ENCODE data around the gene POLR1E.
"Not testable (repeated sequence)": the region's sequence is repeated elsewhere in the genome, so short reads cannot be mapped to it uniquely, and the experiment has no call there.

Gene POLR1E

DNA sequence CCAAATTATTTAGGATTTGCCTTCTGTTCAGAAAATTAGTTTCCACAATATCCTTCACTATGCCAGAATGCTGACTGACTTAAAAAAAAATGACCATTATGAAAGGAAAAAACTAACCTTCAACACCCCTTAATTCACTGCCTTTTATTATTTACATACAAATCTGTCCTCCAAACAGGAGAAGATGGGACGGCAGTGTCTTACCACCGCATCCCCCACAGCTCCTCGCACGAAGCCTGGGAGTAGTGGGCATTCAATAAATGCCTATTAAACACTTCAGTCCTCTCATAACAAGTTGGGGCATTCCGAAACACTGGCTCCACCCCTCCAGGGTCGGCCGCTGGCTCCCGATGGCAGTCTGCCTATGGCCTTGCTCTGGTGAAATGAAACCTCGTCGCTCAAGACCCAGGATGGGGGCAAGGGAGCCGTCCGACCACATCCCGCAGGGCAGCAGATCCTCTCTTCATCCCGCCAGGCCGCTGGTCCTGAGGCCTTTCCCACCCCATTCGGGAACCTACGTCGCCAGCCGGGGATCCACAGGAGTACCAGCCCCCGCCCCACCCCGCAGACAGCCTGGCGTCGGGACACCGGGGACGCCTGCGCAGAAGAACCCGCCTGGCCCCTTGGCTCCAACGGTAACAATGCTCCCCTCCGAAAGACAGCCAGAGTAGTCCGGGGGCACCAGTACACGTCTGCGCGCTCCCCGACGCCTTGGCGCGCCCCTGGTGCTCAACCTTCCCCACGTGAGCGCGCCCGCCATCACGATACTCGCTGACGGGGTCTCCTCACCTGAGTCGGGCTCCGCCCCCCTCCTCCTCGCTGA lies 21.1 kb upstream of the POLR1E start:
- peak in 1 of 2 experiments; percentile 35 for DNase-seq (ENCODE audit: low read depth in 2 of 2)

DNA sequence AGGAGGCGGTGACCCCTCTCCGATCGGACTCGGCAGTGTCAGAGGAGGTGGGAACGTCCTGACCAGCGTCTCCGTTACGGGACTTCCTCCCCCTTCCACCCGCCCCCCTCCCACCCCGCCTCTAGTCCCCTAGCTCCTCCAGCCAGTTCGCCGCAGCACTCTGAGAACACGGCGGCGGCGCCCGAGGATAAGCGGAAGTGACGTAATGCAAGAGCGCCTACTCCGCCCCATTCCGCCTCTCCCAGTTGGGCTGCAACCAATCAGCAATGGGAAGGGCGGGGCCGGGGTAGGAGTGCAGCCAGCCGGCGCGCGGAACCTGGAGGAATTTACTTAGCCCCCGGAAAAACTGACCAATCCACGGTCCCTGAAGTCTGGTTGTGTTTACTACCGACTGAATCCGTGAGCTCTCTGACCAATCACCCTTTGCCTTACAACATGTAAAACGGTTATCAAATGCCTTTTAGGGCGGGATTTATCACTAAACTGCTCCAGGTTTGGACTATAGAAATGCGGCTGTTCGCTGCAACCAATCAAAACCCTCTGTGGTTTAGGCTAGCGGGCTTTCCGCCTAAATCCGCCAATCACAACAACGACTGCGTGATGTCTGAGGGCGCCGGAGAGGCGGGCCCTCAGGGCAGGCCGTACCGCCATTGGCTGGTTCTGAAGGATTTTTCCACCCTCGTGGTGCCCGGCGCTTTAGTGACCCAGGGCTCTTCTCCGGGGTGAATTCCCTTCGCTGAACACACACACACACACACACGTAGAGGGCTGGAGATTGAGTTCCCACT lies 20.3 kb upstream of the POLR1E start, which contains the start of gene ZBTB5:
Gene ZBTB5, minus strand, starts transcription at position 202 of the 788 bp plus-strand sequence. CDS start 22,899 bp downstream, outside the sequence.
- peak; percentile 100 for DNase-seq (ENCODE audit: low read depth in 2 of 2)

DNA sequence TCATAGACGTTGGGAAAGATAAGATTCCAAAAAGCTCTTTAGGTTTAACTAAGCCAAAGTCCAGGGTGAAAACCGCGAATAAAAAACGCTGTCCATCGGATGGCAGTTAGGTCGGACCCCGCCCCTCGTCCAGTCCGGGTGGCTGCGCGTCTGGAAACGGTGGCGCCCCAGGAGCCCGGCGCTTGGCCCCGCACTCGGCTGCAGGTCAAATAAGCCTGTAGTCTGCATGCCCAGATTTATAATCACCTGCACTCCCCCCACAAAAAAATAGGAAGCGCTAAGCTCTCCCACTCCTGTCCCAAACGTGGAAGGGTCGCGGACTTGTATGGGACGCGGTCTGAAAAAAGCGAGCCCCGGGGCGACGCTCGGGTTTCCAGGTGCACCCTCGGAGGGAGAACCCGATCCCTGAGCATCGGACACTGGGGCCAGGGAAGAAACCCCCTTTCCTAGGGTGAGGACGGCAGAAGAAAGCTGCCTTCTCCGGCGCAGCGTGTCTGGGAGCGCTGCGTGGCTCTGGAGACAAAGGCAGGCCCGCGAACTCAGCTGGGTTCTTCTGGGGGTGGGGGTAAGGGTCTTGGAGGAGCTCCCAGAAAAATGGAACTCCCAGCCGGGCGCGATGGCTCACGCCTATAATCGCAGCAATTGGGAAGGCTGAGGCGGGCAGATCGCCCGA lies 19.6 kb upstream of the POLR1E start:
- DNase-seq (ENCODE audit: low read depth in 2 of 2): peak; percentile 61 to 64

DNA sequence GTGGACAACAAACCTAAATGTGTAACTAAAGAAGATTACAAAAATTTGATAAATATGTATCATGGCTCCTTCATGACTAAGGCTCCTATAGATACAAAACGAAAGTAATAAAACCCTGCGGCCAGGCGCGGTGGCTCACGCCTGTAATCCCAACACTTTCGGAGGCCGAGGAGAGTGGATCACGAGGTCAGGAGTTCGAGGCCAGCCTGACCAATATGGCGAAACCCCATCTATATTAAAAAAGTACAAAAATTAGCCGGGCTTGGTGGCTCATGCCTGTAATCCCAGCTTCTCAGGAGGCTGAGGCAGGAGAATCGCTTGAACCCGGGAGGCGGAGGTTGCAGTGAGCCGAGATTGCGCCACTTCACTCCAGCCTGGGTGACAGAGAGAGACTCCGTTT lies 18.2 kb upstream of the POLR1E start:
- DNase-seq (ENCODE audit: low read depth in 2 of 2): not testable (repeated sequence)

DNA sequence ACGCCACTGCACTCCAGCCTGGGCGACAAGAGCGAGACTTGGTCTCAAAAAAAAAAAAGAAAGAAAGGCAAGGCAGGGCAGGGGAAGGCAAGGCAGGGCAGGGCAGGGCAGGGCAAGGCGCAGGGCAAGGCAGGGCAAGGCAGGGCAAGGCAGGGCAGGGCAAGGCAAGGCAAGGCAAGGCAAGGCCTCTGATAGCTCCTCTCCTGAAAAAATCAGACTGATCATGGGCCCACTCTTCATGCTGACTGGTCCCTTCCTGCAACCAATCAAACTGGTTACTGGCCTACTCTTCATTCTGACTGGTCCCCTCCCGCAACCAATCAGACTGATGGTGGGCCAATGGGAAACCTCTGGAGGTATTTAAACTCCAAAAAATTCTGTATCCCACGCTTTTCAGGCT lies 17.1 kb upstream of the POLR1E start:
- no peak for DNase-seq (ENCODE audit: low read depth in 2 of 2)

DNA sequence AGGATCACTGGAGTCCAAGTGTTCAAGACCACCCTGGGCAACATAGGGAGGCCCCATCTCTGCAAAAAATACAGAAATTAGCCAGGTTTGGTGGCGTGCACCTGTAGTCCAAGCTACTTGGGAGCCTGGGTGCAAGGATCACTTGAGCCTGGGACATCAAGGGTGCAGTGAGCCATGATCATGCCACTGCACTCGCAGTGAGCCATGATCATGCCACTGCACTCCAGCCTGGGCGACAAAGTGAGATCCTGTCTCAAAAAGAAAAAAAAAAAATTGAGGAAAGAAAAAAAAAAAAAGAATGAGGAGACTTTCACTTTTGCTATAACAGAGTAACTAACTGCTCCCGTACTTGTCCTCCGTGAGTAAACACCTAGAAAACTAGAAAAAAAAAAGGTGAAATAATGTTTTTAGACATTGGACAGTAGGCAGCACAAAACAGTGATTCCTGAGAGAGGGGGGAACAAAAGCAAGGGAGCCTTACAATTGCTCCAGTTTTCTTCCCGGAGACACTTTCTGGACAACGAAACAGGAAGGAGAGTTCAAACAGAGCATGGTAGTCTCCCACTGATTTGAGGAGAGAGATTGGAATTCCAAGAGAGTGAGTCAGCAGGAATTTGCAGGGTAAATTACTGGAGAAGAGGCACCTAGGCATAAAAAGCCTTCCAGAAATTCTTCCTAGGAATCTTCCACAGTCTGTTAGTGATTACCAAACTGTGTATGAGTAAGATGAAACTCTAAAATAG lies 13.6 kb upstream of the POLR1E start:
- peak; percentile 97 for DNase-seq (ENCODE audit: low read depth in 2 of 2)

DNA sequence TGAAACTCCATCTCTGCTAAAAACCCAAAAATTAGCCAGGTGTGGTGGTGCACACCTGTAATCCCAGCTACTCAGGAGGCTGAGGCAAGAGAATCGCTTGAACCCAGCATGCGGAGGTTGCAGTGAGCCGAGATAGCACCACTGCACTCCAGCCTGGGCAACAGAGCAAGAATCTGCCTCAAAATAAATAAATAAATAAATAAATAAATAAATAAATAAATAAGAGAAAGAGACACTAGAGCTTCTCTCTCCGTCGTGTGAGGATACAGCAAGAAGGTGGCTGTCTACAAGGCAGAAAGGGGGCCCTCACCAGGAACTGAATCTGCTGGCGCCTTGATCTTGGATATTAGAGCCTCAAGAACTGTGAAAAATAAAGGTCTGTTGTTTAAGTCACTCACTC lies 11.8 kb upstream of the POLR1E start:
- not testable (repeated sequence) for DNase-seq (ENCODE audit: low read depth in 2 of 2)

DNA sequence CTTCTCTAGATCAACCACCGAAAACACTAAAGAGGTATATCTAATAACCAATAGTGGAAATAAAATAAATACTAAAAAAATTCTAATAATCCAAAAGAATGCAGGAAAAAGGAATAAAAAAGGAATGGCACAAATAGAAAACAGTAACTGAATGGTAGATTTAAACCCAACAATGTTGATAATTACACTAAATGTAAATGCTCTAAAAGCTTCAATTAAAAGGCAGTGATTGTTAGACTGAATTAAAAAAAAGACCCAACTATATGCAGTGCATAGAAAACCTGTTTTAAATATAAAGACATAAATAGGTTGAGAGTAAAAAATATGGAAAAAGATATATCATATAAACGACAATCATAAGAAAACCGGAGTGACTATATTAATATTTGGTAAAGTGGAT lies 11.3 kb upstream of the POLR1E start:
- DNase-seq (ENCODE audit: low read depth in 2 of 2): no peak

DNA sequence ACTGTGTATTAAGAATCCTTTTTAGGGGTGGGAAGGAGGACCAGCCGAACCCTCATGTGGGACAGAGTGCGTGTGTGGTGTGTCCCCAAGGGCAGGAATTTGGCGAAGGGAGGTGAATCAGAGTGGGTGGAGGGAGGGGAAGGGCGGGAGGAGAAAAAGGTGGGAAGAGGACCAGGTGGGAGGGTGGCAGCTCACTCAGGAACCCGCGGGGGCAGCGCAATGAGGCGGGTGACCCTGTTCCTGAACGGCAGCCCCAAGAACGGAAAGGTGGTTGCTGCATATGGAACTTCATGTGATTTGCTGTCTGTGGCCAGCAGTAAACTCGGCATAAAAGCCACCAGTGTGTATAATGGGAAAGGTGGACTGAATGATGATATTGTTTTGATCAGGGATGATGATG lies 8.8 kb upstream of the POLR1E start:
- DNase-seq (ENCODE audit: low read depth in 2 of 2): no peak

DNA sequence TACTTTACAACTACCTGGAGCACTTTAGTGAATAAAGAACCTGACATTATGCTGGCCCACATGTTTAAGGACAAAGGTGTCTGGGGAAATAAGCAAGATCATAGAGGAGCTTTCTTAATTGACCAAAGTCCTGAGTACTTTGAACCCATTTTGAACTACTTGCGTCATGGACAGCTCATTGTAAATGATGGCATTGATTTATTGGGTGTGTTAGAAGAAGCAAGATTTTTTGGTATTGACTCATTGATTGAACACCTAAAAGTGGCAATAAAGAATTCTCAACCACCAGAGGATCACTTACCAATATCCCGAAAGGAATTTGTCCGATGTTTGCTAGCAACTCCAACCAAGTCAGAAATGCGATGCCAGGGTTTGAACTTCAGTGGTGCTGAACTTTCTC lies 8.3 kb upstream of the POLR1E start:
- DNase-seq (ENCODE audit: low read depth in 2 of 2): not testable (repeated sequence)

DNA sequence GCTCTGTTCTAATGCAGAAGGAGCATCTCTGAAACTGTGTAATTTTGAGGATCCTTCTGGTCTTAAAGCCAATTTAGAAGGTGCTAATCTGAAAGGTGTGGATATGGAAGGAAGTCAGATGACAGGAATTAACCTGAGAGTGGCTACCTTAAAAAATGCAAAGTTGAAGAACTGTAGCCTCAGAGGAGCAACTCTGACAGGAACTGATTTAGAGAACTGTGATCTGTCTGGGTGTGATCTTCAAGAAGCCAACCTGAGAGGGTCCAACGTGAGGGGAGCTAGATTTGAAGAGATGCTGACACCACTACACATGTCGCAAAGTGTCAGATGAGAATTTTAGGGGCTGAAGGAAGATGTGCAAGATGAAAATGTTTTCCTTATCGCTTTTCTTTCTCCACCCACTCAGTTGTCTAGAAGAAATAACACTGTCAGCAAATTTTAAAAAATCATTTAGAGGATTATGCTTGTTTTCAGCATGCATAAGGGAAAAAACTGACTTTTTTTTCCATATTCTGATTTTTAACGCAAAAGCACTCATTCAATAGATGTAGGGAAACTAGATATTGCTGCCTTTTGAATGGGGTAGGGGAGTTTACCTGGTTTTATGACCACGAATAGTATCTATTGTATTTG lies 7.6 kb upstream of the POLR1E start:
- not testable (repeated sequence) for DNase-seq (ENCODE audit: low read depth in 2 of 2)

DNA sequence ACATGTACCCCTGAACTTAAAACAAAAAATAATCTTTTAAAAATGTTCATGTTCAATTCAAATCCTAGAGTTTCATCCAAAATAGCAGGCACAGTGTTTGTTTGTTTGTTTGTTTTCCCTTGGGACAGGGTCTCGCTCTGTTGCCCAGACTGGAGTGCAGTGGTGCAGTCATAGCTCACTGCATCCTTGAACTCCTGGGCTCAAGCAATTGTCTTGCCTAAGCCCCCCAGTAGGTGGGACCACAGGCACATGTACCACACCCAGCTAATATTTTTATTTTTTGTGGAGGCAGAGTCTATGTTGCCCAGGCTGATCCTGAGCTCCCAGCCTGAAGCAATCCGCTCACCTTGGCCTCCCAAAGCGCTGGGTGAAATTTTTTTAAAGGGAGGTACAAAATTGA lies 5.0 kb upstream of the POLR1E start:
- no peak for DNase-seq (ENCODE audit: low read depth in 2 of 2)

DNA sequence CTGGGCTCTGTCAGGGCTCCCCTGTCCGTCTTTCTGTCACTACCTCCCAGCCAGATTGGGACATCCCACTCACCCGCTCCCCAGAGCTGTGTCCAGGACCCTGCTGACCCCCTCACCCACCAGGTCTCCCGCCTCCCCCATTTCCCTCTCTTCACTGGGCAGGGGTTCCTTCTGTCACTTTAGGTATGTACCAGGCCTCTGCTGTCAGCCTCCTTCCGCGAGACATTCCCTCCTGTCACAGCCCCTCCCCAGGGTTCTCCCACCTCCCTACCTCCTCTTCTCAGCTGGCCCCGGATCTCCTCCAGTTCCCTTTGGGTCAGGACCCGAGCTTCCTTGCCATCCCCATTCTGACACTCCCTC lies 488 bp downstream of the POLR1E start:
- no peak for DNase-seq (ENCODE audit: low read depth in 2 of 2)

DNA sequence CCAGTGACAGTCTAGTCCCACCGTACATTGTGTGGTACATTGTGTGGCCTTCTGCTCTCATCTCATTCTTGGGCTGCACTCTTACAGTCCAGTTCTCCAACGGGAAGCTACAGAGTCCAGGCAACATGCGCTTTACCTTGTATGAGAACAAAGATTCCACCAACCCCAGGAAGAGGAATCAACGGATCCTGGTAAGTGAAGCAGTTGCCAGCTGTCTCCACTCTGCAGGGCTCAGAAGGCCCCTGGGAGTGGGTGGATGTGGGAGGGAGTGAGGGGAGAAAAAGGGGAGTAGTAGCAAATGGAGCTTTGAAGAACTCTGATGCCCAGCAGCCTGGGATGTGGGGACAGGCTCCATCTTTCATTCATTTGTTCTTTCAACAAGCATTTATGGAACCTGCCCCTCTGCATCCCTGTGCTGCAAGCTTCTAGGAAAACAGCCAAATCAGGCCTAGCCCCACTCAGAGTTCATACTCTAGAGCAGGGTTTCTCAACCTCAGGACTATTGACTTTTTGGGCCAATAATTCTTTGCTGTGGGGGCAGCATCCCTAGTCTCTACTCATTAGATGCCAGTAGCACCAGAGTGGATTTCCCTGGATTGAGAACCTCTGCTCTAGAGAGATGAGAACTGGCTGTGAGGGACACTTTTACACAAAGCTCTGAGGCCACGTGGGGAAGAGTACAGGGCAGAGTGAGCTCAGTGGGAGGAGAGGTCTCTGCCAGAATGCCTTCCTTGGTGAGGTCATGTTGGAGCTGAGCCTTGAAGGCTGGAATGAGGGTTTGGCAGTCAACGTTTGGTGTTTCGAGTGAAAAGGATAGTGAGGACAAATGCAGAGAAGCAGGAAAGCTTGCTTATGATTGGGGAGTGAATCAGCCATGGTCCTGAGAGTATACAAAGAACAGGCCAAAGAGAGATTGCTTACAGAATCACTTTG lies 1.1 kb downstream of the POLR1E start:
- peak; percentile 69 for DNase-seq (ENCODE audit: low read depth in 2 of 2)

DNA sequence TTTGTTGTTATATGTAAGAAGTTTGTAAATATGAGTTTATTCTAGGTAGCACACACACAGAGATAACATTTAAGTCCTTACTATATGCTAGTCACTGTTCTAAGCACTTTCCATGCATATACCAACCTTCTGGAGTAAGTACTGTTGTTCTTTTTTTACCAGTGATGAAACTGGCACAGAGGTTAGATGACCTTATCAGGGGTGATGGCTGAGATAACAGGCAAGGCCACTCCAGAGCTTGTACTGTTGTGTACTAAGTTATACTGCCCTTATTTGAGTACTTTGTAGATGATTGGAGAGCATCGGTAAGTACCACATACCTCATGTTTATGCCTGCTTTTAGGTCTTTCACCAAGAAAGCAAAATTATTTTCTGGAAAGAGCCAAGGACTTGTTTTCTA lies 6.2 kb downstream of the POLR1E start:
- no peak for DNase-seq (ENCODE audit: low read depth in 2 of 2)

DNA sequence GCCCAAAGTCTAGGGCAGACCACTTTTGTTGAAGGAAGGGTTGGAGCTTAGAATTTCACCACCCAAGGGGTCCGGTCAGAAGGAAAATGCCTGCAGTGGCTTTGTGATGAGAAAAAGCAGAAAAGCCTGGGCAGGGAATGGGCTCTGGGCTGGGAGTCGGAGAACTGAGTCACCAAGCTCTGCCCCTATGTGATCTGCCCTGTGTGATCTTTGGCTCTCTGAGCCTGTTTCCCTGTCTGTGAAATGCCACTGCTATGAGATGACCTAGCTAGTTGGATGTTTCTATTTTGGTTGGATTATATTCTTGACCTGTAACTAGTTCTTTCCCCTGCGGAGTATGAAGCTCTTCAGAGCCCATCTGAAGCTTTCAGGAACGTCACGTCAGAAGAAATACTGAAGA lies 9.8 kb downstream of the POLR1E start:
- no peak for DNase-seq (ENCODE audit: low read depth in 2 of 2)

DNA sequence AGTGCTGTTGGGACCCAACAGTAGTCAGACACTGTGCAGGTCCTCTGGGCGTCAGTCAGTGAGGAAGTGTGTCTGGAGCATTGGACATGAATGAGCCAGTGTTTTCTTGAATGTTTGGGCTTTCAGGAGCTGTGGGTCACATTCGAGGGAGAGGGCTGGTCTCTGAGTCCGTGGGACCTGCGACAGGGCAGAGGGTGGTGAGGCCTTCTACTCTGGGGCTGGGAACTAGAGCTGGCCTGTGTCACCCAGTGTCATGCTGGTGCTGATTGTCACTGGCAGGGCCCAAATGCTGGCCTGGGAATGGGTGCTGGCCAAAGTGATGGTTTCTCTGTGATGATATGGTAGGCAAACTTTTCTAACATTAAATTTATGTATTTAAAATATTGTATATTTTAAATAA lies 10.3 kb downstream of the POLR1E start:
- DNase-seq (ENCODE audit: low read depth in 2 of 2): no peak

DNA sequence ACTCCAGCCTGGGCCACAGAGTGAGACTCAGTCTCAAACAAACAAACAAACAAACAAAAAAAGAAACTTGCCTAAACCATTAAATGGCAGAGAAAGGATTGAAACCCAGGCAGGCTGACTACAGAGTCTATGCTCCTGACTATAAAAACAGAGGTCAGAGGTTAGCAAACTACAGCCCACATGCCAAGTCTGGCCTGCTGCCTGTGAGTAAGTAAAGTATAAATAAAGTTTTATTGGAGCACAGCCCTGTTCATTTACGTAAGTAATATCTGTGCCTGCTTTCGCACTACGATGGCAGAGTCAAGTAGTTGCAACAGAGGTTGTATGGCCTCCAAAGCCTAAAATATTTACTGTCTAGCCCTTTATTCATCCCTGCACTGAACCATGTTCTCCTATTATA lies 11.6 kb downstream of the POLR1E start:
- no peak for DNase-seq (ENCODE audit: low read depth in 2 of 2)

DNA sequence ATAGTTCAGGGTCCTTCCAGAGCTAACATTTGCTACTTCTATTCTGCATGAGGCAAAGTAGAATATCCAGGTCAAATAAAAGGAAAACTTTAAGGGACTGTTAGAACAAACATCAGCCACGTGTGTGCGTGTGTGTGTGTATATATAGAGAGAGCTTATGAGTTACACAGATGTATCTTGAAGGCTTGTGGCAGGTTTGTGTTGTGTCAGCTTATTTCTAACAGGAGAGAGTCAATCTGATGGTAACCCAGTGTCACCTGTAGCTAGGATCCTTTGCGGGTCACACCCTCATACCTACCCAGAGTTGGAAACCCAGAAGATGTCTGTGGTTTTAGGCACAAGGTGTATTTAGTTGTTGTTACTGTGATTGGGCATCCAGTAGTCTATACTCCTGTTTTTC lies 12.7 kb downstream of the POLR1E start:
- no peak for DNase-seq (ENCODE audit: low read depth in 2 of 2)

DNA sequence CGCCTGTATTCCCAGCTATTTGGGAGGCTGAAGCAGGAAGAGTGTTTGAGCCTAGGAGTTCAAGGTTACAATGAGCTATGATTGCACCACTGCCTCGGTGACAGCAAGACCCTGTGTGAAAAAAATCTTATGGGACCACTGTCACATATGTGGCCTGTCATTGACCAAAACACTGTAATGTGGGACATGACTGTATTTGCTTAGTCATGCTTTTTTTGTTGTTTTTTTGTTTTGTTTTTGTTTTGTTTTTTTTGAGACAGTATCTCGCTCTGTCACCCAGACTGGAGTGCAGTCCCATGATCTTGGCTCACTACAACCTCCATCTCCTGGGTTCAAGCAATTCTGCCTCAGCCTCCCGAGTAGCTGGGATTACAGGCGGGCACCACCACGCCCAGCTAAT lies 13.5 kb downstream of the POLR1E start:
- DNase-seq (ENCODE audit: low read depth in 2 of 2): no peak

Data from fibroblast of skin of left quadriceps (primary cell).